ENCODE results near the gene HAPLN3. TPM values are rescaled to one million over a fixed set of nuclear protein-coding genes. Genes with fewer than 3 reads are reported as not detected.

HAPLN3 gene
- total RNA-seq, 6 experiments from 2014 or later, result 0.12 to 1.2 (median 0.25) TPM; not detected in 1

DNA sequence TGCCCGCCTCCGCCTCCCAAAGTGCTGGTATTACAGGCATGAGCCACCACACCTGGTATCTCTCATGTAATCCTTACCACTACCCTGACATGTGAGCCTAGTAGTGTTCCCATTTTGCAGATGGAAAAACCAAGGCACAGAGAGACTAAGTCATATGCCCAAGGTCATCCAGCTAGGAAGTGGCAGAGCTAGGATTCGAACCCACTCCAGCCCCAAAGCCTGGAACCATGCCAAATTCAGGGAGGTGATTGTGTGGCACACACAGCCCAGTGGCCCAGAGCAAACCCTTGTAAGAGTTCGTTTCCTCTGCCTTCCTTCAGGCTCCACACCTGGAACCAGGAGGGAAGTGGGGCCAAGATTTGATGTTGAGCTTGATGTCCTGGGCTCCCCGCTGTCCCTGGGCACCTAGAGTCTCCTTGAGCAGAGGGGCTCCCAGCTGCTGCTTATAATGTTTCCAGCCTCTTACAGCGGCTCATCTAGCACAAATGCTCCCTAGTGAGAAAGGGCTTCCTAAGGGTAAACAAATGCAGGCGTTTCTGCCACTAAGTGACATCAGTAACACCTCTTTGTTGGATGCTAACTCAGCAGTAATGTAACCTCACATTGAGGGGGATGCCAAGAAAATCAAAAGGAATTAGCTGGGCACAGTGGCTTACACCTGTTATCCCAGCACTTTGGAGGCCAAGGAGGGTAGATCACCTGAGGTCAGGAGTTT, 3.6 kb downstream of the HAPLN3 start:
- 46% methylated on average over 3 of the region's 7 CpGs for WGBS (ENCODE audit: insufficient coverage, low coverage, low lambda C conversion rate, missing lambda C conversion rate)
- Histone ChIP-seq H3K4me1 (peaks cover 0 to 16% (median 0%) of the 10 kb centered on the region in 4 donors), H3K27ac (no peak overlapping the region), H3K4me3 (no peak overlapping the region), H3K9me3 (no peaks in the 10 kb centered on the region), H3K27me3 (peaks cover 0 to 11% of the 10 kb centered on the region in 2 donors), H3K36me3 (no peaks in the 10 kb centered on the region)
- TF ChIP-seq, protein P1, sequence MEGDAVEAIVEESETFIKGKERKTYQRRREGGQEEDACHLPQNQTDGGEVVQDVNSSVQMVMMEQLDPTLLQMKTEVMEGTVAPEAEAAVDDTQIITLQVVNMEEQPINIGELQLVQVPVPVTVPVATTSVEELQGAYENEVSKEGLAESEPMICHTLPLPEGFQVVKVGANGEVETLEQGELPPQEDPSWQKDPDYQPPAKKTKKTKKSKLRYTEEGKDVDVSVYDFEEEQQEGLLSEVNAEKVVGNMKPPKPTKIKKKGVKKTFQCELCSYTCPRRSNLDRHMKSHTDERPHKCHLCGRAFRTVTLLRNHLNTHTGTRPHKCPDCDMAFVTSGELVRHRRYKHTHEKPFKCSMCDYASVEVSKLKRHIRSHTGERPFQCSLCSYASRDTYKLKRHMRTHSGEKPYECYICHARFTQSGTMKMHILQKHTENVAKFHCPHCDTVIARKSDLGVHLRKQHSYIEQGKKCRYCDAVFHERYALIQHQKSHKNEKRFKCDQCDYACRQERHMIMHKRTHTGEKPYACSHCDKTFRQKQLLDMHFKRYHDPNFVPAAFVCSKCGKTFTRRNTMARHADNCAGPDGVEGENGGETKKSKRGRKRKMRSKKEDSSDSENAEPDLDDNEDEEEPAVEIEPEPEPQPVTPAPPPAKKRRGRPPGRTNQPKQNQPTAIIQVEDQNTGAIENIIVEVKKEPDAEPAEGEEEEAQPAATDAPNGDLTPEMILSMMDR (IDR thresholded peaks at IDR 0.05), result no peak
- TF ChIP-seq POLR2A (IDR thresholded peaks at IDR 0.05), result no peak
- ATAC-seq (no peak), DNase-seq (no peak)
- intact Hi-C loops (cut with DNase I), result no loop called here

DNA sequence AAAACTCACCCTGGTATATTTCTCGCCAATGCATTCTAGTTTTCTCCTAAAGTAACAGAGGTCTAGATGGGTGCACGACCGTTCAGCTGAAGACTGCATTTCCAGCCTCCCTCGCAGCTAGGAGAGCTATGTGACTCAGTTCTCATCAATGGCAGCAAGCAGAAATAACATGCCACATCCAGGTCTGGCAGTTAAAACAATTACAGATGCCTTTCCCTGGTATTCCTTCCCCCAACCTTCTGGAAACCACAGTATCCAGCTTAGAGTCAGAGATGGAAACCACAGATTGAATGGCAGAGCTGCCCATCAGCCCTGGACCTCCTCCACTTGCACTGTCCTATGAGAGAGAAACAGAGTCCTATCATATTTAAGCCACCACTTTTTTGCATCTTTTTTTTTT, 4.8 kb downstream of the HAPLN3 start:
- Histone ChIP-seq H3K27me3 (peaks cover 0 to 11% of the 10 kb centered on the region in 2 donors), H3K36me3 (no peaks in the 10 kb centered on the region), H3K4me3 (no peak overlapping the region), H3K27ac (no peak overlapping the region), H3K9me3 (no peaks in the 10 kb centered on the region), H3K4me1 (peaks cover 0 to 15% (median 0%) of the 10 kb centered on the region in 4 donors)
- ATAC-seq (no peak), DNase-seq (no peak)
- TF ChIP-seq, protein P1 (IDR thresholded peaks at IDR 0.05), result no peak
- TF ChIP-seq POLR2A (IDR thresholded peaks at IDR 0.05), result no peak
- intact Hi-C loops (cut with DNase I), result no loop called here
- 58% methylated on average over 4 of the region's 4 CpGs for WGBS (ENCODE audit: insufficient coverage, low coverage, low lambda C conversion rate, missing lambda C conversion rate)

DNA sequence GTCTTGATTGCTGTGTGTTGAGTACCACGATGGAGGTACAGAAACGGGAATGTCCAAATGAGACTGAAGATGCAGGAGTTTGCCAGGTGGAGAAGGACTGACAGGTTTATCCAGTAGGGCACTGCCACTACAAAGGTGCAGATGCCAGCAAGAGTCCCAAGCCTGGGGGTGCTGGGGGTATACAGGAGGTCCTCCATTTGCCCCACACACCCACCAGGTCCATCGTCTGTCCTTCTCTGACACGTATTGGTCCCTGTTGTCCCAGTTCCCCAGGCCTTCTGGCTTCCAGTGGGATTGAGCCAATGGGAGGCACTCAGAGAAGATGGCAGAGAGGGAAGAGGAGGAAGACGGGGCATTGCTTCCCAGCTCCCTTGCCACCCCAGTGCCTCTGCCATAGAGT, 6.6 kb downstream of the HAPLN3 start:
- DNase-seq, result no peak
- H3K9me3 ChIP-seq, result no peaks in the 10 kb centered on the region
- no peak overlapping the region for H3K27ac ChIP-seq
- no peak for ATAC-seq
- intact Hi-C loops (cut with DNase I), result no loop called here
- H3K36me3 ChIP-seq, result no peaks in the 10 kb centered on the region
- TF ChIP-seq, protein P1 (IDR thresholded peaks at IDR 0.05), result no peak
- no peak for TF ChIP-seq POLR2A (IDR thresholded peaks at IDR 0.05)
- H3K27me3 ChIP-seq, result peaks cover 0 to under 1% of the 10 kb centered on the region in 2 donors
- WGBS (ENCODE audit: insufficient coverage, low coverage, low lambda C conversion rate, missing lambda C conversion rate), result 70% methylated on average over 3 of the region's 5 CpGs
- no peaks in the 10 kb centered on the region for H3K4me1 ChIP-seq
- no peak overlapping the region for H3K4me3 ChIP-seq

DNA sequence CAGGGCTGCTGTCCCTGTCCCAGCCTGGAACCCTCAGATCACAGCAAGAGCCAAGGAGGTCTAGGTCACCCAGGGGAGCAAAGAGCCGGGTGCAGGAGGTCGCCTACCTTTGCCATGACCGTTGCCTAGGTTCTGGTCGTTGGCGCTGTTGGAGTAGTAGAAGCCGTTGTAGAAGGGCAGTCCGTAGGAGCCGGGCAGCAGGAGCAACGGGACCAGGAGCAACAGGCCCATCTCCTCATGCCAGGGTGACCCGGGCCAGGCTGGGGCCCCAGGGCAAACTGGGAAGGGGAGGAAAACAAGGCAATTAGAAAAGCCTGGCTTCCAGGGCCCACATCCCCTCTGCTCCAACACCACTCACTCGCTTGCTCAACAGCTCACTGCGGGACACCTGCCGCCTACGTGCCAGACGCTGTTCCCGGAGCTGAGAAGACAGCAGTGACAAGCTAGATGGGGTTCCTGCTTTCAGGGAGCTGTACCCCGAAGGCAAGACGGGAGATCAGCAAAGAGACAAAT, 8.2 kb downstream of the HAPLN3 start:
- H3K36me3 ChIP-seq, result no peaks in the 10 kb centered on the region
- DNase-seq, result no peak
- WGBS (ENCODE audit: insufficient coverage, low coverage, low lambda C conversion rate, missing lambda C conversion rate), result 58% methylated on average over 6 of the region's 18 CpGs
- no peaks in the 10 kb centered on the region for H3K9me3 ChIP-seq
- no peak overlapping the region for H3K27ac ChIP-seq
- H3K4me3 ChIP-seq, result no peak overlapping the region
- no peaks in the 10 kb centered on the region for H3K27me3 ChIP-seq
- TF ChIP-seq, protein P1 (IDR thresholded peaks at IDR 0.05), result no peak
- no peak for TF ChIP-seq POLR2A (IDR thresholded peaks at IDR 0.05)
- no peaks in the 10 kb centered on the region for H3K4me1 ChIP-seq
- intact Hi-C loops (cut with DNase I), result no loop called here
- ATAC-seq, result no peak
